Measurements from ENCODE around the gene EFS.

EFS gene

GRCh38 chr14:23377198-23377550 lies 12.2 kb upstream of the EFS start:
- TF ChIP-seq GATA2 (IDR thresholded peaks at IDR 0.05; ENCODE audit: low read depth, low read length) (no peak), GATA3 (IDR thresholded peaks at IDR 0.05; ENCODE audit: low read depth, low read length) (no peak)

- no peak for TF ChIP-seq GATA2 (IDR thresholded peaks at IDR 0.05; ENCODE audit: low read depth, low read length)
- no peak for TF ChIP-seq GATA3 (IDR thresholded peaks at IDR 0.05; ENCODE audit: low read depth, low read length)
These were observed 11.7 kb upstream of the EFS start, which contains the start of gene CMTM5 for GRCh38 chr14:23376482-23377197. CMTM5 (plus strand) TSS chr14:23377046; CDS start chr14:23377252, 206 bp downstream.

DNA sequence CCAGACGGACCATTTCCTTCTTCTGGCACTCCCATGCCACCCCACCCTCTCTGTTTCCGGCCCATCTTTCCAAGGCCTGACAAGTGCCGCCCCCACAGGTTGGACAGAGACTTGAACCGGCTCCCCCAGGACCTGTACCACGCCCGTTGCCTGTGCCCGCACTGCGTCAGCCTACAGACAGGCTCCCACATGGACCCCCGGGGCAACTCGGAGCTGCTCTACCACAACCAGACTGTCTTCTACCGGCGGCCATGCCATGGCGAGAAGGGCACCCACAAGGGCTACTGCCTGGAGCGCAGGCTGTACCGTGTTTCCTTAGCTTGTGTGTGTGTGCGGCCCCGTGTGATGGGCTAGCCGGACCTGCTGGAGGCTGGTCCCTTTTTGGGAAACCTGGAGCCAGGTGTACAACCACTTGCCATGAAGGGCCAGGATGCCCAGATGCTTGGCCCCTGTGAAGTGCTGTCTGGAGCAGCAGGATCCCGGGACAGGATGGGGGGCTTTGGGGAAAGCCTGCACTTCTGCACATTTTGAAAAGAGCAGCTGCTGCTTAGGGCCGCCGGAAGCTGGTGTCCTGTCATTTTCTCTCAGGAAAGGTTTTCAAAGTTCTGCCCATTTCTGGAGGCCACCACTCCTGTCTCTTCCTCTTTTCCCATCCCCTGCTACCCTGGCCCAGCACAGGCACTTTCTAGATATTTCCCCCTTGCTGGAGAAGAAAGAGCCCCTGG lies 10.7 kb upstream of the EFS start:
- TF ChIP-seq GATA3 (IDR thresholded peaks at IDR 0.05; ENCODE audit: low read depth, low read length) (no peak), GATA2 (IDR thresholded peaks at IDR 0.05; ENCODE audit: low read depth, low read length) (no peak)

DNA sequence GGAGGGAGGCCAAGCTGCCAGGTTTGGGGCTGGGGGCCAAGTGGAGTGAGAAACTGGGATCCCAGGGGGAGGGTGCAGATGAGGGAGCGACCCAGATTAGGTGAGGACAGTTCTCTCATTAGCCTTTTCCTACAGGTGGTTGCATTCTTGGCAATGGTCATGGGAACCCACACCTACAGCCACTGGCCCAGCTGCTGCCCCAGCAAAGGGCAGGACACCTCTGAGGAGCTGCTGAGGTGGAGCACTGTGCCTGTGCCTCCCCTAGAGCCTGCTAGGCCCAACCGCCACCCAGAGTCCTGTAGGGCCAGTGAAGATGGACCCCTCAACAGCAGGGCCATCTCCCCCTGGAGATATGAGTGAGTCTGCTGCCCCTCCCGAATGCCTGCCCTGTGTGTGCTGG lies 8.1 kb upstream of the EFS start:
- TF ChIP-seq GATA3 (IDR thresholded peaks at IDR 0.05; ENCODE audit: low read depth, low read length) (no peak), GATA2 (IDR thresholded peaks at IDR 0.05; ENCODE audit: low read depth, low read length) (no peak)

DNA sequence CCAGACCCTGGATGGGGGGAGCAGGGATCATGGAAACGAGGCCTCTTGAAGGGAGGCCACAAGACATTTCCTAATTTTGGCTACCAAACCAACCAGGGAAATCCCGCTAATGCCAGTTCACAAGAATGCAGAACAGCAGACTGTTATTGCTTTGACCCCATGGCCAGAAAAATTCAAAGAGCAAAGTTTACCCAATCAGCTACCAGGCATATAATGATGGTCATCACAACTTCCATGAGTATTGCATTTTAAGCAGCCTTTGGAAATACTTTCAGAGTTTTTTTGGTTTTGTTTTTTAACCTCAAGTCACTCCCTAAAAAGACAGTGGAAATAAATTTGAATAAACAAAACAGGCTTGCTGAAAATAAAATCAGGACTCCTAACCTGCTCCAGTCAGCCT lies 7.5 kb upstream of the EFS start, which contains the start of gene IL25:
TSS of gene IL25 (plus strand) at position 301 of the 400 bp plus-strand sequence.
- TF ChIP-seq GATA3 (IDR thresholded peaks at IDR 0.05; ENCODE audit: low read depth, low read length) (no peak), GATA2 (IDR thresholded peaks at IDR 0.05; ENCODE audit: low read depth, low read length) (no peak)

GRCh38 chr14:23371865-23372264 lies 6.9 kb upstream of the EFS start:
- TF ChIP-seq GATA3 (IDR thresholded peaks at IDR 0.05; ENCODE audit: low read depth, low read length) (no peak), GATA2 (IDR thresholded peaks at IDR 0.05; ENCODE audit: low read depth, low read length) (no peak)

DNA sequence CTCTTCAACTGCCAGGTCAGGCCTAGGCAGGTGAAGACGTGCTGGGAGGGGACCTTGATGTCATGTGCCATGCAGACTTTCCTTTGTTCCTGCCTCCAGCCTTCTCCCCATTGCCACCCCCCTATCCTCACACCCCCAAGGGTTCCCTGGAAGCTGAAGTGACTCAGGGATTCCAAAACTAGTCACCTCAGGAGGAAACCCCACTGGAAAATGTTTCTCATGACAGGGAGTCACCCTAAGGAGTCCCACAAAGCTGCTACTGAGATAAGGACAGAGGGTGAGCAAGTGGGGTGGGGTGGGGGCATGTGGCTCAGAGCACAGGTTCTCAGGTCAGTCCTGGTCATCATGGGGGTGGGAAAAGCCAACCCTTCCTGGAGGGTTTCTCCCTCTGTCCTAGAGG lies 5.2 kb upstream of the EFS start:
- TF ChIP-seq GATA2 (IDR thresholded peaks at IDR 0.05; ENCODE audit: low read depth, low read length) = no peak
- no peak for TF ChIP-seq GATA3 (IDR thresholded peaks at IDR 0.05; ENCODE audit: low read depth, low read length)

GRCh38 chr14:23366426-23366921 lies 1.5 kb upstream of the EFS start:
- TF ChIP-seq GATA3 (IDR thresholded peaks at IDR 0.05; ENCODE audit: low read depth, low read length) = no peak

DNA sequence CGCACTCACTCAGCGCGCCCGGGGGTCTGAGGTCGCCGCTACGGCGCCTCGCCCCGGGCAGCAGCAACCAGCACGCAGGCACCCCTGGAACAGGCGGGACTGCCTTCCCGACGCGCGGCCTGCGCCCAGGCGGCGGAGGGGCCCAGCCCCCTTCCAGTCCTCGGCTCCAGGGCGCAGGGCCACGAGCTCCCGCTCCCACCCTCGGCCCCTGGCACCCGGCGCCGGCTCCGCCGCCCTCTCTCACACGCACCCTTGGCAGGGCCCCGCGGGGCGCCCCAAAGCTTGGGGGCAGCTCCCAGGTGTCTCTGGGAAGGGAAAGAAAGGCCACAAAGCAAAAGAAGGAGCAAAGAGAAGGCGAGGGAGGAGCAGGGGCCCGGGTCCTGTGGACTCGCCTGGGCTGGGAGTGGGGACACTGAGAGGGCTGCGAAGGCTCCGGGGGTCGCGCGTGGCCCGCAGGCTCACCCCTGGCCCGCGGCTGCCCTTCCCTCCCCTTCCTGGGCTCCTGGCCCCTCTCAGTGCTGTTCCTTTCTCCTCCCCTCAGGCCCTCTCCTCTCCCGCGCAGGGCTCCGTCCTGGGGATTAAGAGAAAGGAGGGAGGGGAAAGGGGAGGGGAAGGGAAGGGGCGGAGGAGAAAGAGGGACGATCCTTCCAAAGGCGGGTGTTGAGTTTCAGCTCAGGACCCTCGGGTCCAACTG lies 907 bp upstream of the EFS start:
- TF ChIP-seq GATA3 (IDR thresholded peaks at IDR 0.05; ENCODE audit: low read depth, low read length) = no peak
- no peak for TF ChIP-seq GATA2 (IDR thresholded peaks at IDR 0.05; ENCODE audit: low read depth, low read length)

GRCh38 chr14:23364164-23365035 lies 572 bp downstream of the EFS start:
- TF ChIP-seq GATA2 (IDR thresholded peaks at IDR 0.05; ENCODE audit: low read depth, low read length) = no peak
- TF ChIP-seq GATA3 (IDR thresholded peaks at IDR 0.05; ENCODE audit: low read depth, low read length) = no peak

DNA sequence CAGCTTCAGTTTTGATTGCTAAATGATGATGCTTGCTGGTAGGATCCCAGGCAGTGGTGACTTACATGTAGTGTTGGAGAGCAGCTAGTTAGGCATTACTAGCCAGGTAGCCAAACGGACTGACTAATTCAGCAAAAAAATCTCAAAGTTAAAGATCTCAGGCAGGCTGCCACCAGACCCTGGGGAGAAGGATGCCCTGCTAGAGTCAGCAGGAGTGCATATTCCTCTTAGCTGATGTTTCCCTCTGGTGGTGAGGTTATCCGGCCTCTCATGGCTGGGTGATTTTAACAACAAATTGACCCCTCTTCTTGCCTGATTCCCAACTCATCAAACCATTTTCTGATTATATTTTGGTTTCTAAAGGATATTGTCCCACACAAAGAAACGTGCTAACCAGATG lies 2.8 kb downstream of the EFS start:
- no peak for TF ChIP-seq GATA3 (IDR thresholded peaks at IDR 0.05; ENCODE audit: low read depth, low read length)
- TF ChIP-seq GATA2 (IDR thresholded peaks at IDR 0.05; ENCODE audit: low read depth, low read length) = no peak

- no peak for TF ChIP-seq GATA2 (IDR thresholded peaks at IDR 0.05; ENCODE audit: low read depth, low read length)
- TF ChIP-seq GATA3 (IDR thresholded peaks at IDR 0.05; ENCODE audit: low read depth, low read length) = no peak
These were observed 3.2 kb downstream of the EFS start for GRCh38 chr14:23361763-23362162.

- TF ChIP-seq GATA2 (IDR thresholded peaks at IDR 0.05; ENCODE audit: low read depth, low read length) (no peak), GATA3 (IDR thresholded peaks at IDR 0.05; ENCODE audit: low read depth, low read length) (no peak)
These were observed 3.7 kb downstream of the EFS start for GRCh38 chr14:23361320-23361719.

DNA sequence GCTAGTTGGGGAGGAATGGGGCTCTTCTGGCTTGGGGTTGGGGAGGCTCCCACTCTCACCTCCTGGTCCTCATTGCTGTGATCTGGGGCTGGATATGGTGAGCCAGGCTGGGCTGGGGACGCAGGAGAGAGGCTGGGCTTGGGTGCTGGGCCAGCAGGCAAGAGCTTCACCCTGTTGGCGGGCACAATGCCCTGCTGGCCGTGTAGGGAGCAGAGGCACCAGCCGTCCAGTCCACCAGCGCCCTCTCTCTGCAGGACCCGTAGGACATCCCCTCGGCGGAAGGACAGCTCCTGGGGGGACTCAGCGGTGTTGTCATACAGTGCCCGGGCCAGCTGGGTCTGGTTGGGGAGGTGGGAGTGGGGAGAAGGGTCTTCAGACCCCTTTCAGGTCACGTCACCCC lies 4.5 kb downstream of the EFS start:
- no peak for TF ChIP-seq GATA2 (IDR thresholded peaks at IDR 0.05; ENCODE audit: low read depth, low read length)
- TF ChIP-seq GATA3 (IDR thresholded peaks at IDR 0.05; ENCODE audit: low read depth, low read length) = no peak

Data from SH-SY5Y (cell line).